ENCODE measurements around the gene NOL3.

The NOL3 gene

GRCh38 chr16:67190448-67191399, 20.4 kb downstream of the NOL3 start:
- no peak for DNase-seq

- no peak for DNase-seq
Measured at GRCh38 chr16:67191411-67191994, 21.2 kb downstream of the NOL3 start.

GRCh38 chr16:67191995-67192681, 21.8 kb downstream of the NOL3 start, which contains the start of gene E2F4:
Gene E2F4, plus strand, starts transcription at chr16:67192155. Its CDS starts 73 bp downstream, at chr16:67192228.
- peak; percentile 90 for DNase-seq

GRCh38 chr16:67192781-67193361, 22.5 kb downstream of the NOL3 start:
- DNase-seq, result peak; percentile 17

GRCh38 chr16:67193536-67193935, 23.2 kb downstream of the NOL3 start:
- DNase-seq, result no peak

GRCh38 chr16:67194260-67194659, 23.9 kb downstream of the NOL3 start:
- no peak for DNase-seq

GRCh38 chr16:67195676-67196075, 25.3 kb downstream of the NOL3 start:
- DNase-seq, result no peak

GRCh38 chr16:67196881-67197280, 26.5 kb downstream of the NOL3 start:
- no peak for DNase-seq

- no peak for DNase-seq
Measured at GRCh38 chr16:67197704-67198103, 27.4 kb downstream of the NOL3 start.

GRCh38 chr16:67198238-67198734, 27.9 kb downstream of the NOL3 start:
- peak; percentile 42 for DNase-seq

- DNase-seq, result no peak
Measured at GRCh38 chr16:67199011-67199807, 28.9 kb downstream of the NOL3 start, which contains the start of gene ELMO3. Gene ELMO3, plus strand, starts transcription at chr16:67199131. Its CDS starts 196 bp downstream, at chr16:67199327.

GRCh38 chr16:67199808-67200198, 29.5 kb downstream of the NOL3 start:
- no peak for DNase-seq

GRCh38 chr16:67200491-67200890, 30.2 kb downstream of the NOL3 start:
- no peak for DNase-seq

GRCh38 chr16:67201411-67202345, 31.3 kb downstream of the NOL3 start:
- DNase-seq, result no peak

- DNase-seq, result no peak
Measured at GRCh38 chr16:67202426-67202825, 32.1 kb downstream of the NOL3 start.

- DNase-seq, result no peak
Measured at GRCh38 chr16:67202956-67203493, 32.7 kb downstream of the NOL3 start.

- no peak for DNase-seq
Measured at GRCh38 chr16:67204076-67204475, 33.7 kb downstream of the NOL3 start.

GRCh38 chr16:67206129-67206837, 35.9 kb downstream of the NOL3 start:
- DNase-seq, result no peak

GRCh38 chr16:67206838-67207248, 36.5 kb downstream of the NOL3 start:
- no peak for DNase-seq
